Upper lobe of left lung (tissue), 4 donors: ENCODE data around the gene BPGM.

ENCODE experiments used
- CTCF ChIP-seq, 6 experiments: fragments of 450-650 bp in 4 of 6; fragments of 200-600 bp in 2 of 6; sonication (generic) in 2 of 6; IDR thresholded peaks; one replicate each; pipeline ENCODE4 v1.5.1; 2016 to 2019; ENCODE audit warnings: antibody characterized with exemption in 6 of 6
- POLR2A ChIP-seq, 4 donors: fragments of 450-650 bp; IDR thresholded peaks; one replicate each; pipeline ENCODE4 v1.5.1; 2016 to 2017; ENCODE audit warnings: antibody characterized with exemption in 4 of 4, mild to moderate bottlenecking in 2 of 4

GRCh38 chr7:134639683-134640279 lies 6.9 kb upstream of the BPGM start:
- TF ChIP-seq POLR2A (IDR thresholded peaks at IDR 0.05) (no peak), CTCF (IDR thresholded peaks at IDR 0.05) (no peak)
